Activated CD4-positive, alpha-beta T cell treated with anti-CD3 and anti-CD28 coated beads for 24 hours (primary cell): ENCODE measurements around the gene BNIP2.
A peak's percentile ranks its signal among the peaks of the same experiment; 100 is the strongest.
"Not testable (repeated sequence)": the region's sequence is repeated elsewhere in the genome, so short reads cannot be mapped to it uniquely, and the experiment has no call there.

Experiments
- DNase-seq, 2 donors: peaks; one replicate each; pipeline ENCODE4 v3.0.0-alpha.2; 2020; ENCODE audit warnings: low read depth in 2 of 2

BNIP2 gene, protein sequence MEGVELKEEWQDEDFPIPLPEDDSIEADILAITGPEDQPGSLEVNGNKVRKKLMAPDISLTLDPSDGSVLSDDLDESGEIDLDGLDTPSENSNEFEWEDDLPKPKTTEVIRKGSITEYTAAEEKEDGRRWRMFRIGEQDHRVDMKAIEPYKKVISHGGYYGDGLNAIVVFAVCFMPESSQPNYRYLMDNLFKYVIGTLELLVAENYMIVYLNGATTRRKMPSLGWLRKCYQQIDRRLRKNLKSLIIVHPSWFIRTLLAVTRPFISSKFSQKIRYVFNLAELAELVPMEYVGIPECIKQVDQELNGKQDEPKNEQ

GRCh38 chr15:59688782-59689625 is at the start of gene BNIP2:
Gene BNIP2, minus strand, starts transcription at chr15:59689320. Its CDS starts 6,863 bp downstream, at chr15:59682457.
- DNase-seq: peak; percentile 93 to 98

DNA sequence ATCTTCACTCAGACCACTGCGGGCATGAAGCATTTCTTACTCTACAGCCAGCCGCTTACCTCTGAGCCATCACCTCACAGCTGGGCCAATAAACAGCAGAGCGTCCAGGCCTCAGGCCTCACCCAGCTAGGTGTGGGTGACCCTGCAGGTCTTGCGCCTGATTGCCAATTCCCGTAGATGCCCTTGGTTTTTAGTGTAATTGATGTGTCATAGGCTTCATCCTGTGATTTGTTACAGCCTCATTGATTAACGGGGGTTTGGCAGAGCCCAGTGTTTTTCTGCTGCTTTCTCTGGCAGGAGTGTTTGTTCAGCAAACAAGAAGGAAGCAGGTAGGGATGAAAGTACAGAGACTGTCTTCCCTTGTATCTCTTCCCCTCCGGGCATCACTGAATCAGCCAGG is 49.6 kb upstream of the BNIP2 start:
- no peak for DNase-seq

GRCh38 chr15:59736181-59736580 is 47.1 kb upstream of the BNIP2 start:
- peak in 1 of 2 donors; percentile 2 for DNase-seq

- DNase-seq: no peak
These were observed 36.0 kb upstream of the BNIP2 start for GRCh38 chr15:59725151-59725486.

GRCh38 chr15:59723687-59724346 is 34.7 kb upstream of the BNIP2 start:
- DNase-seq: no peak

DNA sequence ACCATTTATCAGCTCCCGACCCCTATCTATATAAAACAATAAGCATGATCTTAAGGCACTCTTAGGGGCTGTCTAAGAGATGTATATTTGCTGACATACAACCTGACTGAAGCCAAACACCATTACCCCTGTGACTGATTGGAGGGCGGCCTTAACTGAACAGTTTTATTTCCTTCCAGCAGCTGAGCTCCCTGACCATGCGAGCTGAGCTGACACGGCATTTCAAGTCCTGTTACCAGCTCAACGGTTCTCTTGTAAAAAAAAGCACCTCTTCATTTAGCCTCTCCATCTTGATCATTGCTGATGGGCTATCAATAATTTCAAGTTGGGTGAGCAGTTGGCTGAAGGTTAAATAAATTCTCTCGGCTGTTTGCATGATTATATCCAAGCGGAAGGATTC is 33.4 kb upstream of the BNIP2 start:
- no peak for DNase-seq

DNA sequence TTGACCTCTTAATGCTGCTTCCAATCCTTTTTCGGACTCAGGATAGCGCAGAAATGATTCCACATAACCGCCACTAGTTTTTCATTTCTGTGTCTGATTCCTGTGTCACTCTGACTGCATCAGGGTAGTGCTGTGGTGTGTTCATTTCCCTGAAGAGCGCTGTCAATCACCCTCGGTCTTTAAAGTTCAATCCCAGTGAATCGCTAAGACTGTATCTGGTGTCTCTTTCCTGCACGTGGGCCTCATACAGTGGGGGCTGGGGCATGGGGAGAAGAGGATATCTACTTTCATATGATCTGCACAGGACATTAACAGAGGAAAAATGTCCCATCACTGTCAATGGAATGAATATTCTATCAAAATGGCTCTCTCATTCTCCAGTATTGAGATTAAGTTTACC is 32.9 kb upstream of the BNIP2 start:
- DNase-seq: no peak

GRCh38 chr15:59721411-59721810 is 32.3 kb upstream of the BNIP2 start:
- no peak for DNase-seq

- DNase-seq: no peak
These were observed 24.1 kb upstream of the BNIP2 start for GRCh38 chr15:59713177-59713576.

DNA sequence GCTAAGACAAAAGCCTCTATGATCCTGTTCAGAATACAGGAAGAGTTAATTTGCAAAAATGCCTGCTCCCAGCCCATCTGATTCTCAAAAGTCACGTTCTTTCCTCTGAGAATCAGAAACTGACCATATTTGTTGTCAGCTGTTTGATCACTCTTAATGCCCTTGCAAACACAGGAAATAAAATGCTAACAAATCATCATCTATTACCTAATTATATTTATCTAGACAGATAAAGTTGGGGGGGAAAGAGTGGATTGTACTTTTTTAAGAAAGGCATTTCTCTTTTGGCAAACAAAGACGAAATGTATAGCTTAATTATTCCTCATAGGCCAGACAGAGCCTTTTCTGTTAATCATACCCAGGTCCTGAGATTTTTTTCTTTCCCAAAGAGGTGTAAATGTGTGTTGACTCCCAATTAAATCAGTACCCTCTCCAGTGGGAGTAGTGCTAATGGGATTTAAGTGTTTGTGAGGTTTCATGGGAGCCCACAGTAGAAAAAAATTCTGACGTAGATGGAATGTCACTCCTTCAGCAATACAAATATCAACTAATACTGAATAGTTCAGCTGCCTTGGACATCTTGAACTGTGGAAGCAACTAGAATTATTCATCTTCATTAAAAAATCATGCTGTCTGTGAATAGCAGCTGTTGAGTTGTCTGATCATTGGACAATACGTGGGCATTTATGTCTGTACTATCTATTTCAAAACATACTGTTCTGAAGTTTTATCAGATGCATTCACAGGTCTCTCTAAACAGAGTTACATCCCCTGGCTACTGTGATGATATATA is 22.5 kb upstream of the BNIP2 start:
- no peak for DNase-seq

DNA sequence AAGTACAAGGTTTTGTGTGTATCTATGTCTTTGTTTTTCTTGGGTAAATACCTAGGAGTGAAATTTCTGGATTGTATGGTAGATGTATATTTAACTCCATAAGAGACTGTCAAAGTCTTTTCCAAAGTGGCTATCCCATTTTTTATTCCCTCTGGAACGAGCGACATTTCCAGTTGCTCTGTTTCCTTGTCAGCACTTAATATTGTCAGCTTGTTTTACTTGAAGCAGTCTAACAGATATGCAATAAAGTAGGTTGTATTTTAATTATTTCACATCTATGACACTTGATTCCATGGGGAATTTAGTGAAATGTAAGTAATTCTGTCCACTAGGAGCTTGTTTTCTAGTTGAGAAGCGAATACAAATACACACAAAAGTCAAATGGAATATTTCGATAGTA is 18.5 kb upstream of the BNIP2 start:
- no peak for DNase-seq

GRCh38 chr15:59703979-59704796 is 15.1 kb upstream of the BNIP2 start:
- DNase-seq: no peak

DNA sequence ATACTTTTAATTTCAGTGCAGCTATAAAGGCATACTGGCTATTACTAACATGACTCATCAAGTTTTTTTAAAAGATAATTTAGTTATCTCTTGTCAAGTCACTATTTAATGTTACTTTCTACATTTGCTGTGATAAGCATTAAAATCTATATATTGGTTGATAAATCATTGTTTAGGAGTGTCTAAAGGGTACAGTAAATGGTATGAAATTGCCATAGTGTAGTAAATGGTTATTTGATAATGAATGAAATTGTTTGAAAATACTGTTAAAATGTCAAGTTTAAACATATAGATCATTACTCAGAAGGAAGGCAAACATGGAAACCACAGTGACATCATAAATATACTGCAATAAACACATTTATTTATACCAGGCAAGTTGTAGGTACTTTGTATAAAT is 13.2 kb upstream of the BNIP2 start:
- no peak for DNase-seq

DNA sequence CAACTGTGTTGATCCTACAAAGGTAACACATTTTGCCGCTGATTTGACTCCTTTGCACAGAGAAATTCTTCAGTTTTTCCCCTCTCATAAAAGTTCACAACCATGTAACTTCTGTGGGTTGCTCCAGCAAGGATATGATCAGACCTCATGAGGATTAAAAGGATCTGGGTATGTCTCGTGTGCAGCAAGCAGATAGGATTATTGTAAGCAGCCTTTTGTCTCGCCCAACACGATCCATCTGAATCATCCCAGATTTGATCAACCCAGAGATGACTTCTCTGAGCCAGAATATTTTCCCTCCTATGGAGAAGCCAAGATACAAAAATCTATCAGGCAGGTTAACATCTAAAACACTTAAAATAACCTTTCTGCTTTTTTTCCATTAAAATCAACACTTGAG is 12.8 kb upstream of the BNIP2 start:
- no peak for DNase-seq

- no peak for DNase-seq
These were observed 10.8 kb upstream of the BNIP2 start for GRCh38 chr15:59699810-59700431.

- DNase-seq: not testable (repeated sequence)
These were observed 8.9 kb upstream of the BNIP2 start for GRCh38 chr15:59698065-59698464.

GRCh38 chr15:59696332-59696731 is 7.2 kb upstream of the BNIP2 start:
- DNase-seq: no peak

GRCh38 chr15:59694779-59695178 is 5.7 kb upstream of the BNIP2 start:
- DNase-seq: no peak

- DNase-seq: peak in 1 of 2 donors; percentile 23
These were observed 2.2 kb upstream of the BNIP2 start for GRCh38 chr15:59691194-59691805.

GRCh38 chr15:59689626-59690236 is 611 bp upstream of the BNIP2 start:
- peak; percentile 31 to 45 for DNase-seq
